GM20000 (cell line): ENCODE data around the gene EIF3CL.
"Not testable (repeated sequence)": the region's sequence is repeated elsewhere in the genome, so short reads cannot be mapped to it uniquely, and the experiment has no call there.

ENCODE experiments used
- DNase-seq: peaks from one replicate; pipeline ENCODE4 v3.0.0; 2012; ENCODE audit warnings: low spot score

The EIF3CL gene, protein sequence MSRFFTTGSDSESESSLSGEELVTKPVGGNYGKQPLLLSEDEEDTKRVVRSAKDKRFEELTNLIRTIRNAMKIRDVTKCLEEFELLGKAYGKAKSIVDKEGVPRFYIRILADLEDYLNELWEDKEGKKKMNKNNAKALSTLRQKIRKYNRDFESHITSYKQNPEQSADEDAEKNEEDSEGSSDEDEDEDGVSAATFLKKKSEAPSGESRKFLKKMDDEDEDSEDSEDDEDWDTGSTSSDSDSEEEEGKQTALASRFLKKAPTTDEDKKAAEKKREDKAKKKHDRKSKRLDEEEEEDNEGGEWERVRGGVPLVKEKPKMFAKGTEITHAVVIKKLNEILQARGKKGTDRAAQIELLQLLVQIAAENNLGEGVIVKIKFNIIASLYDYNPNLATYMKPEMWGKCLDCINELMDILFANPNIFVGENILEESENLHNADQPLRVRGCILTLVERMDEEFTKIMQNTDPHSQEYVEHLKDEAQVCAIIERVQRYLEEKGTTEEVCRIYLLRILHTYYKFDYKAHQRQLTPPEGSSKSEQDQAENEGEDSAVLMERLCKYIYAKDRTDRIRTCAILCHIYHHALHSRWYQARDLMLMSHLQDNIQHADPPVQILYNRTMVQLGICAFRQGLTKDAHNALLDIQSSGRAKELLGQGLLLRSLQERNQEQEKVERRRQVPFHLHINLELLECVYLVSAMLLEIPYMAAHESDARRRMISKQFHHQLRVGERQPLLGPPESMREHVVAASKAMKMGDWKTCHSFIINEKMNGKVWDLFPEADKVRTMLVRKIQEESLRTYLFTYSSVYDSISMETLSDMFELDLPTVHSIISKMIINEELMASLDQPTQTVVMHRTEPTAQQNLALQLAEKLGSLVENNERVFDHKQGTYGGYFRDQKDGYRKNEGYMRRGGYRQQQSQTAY

DNA sequence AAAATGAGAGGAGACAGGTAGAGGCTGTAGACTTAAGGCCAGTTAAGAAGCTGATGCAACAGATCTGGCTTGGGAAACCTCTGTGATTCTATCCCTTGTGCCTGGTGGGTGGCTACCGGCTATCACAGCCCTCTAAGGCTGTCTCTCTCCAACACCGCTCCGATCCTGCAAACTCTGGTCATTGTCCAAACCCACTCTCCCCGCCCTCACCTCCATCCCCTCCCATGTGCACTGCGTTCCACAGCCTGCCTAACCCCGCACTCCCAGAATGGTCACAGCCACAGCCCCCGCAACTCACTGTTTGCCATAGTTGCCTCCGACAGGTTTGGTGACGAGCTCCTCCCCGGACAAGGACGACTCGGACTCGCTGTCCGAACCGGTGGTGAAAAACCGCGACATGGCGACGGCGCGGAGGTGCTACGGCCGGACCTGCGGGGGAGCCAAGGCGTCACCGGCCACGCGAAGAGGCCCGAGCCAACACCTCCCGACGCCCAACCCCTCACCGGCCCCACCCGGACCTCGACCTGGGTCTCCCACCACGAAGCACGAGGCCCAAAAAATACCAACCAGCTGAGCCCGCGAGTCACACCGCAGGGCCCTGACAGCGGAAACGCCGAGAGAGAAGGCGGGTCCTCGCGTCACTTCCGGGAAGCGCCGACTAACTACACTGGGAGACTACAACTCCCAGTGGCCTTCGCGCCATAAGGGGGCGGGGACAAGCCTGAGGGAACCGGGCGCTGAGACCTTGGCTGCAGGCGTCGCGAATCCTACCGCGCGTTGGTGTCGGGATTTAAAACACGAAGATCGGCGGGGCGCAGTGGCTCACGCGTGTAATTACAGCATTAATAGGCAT is at the start of gene EIF3CL:
Gene EIF3CL, minus strand, starts transcription at position 622 of the 853 bp plus-strand sequence. Its CDS starts 223 bp downstream, at position 399.
- not testable (repeated sequence) for DNase-seq

GRCh38 chr16:28447081-28447480 is 43.4 kb upstream of the EIF3CL start:
- not testable (repeated sequence) for DNase-seq

DNA sequence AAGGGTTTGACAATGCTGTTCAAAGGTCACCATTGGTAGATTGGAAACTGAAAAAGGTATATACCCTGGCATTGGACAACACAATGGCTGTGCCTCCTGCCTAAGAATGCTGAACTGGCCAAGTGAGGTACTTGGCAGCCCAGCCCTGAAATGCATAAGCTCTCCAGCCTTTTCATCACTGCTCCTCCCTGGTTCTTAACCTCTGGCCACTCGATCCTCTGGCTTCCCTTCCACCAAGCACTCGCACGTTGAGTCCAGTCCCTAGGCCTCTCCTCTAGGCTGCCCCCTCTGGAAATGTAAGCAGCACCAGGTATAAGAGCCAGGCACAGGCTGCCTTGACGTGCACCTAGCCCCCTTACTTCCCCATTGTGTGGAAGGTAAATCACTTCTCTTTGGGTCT is 42.7 kb upstream of the EIF3CL start:
- not testable (repeated sequence) for DNase-seq

GRCh38 chr16:28443943-28444342 is 40.3 kb upstream of the EIF3CL start:
- not testable (repeated sequence) for DNase-seq

DNA sequence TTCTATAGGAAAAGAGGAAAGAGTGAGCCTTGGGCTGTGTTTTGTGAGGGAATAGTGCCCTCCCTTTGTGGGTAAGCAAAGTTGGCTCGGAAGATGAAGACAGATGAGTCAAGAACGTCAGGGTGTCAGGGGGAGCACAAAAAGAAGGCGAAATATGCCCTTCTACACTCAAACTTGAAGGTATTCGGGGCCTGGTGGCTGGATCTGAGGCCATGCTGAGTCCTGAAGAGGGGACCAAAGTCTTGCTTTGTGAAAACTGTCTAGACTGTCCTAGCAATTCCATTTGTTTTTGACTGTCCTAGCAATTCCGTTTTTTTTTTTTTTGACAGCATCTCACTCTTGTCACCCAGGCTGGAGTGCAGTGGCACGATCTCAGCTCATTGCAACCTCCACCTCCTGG is 35.3 kb upstream of the EIF3CL start:
- not testable (repeated sequence) for DNase-seq

DNA sequence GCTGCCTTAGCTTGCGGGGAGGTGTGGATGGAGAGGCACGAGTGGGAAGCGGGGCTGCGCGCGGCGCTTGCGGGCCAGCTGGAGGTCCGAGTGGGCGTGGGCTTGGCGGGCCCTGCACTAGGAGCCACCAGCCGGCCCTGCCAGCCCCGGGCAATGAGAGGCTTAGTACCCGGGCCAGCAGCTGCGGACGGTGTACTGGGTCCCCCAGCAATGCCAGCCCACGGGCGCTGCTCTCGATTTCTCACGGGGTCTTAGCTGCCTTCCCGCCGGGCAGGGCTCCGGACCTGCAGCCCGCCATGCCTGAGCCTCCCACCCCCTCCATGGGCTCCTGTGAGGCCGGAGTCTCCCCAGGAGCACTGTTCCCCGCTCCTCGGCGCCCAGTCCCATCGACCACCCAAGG is 31.7 kb upstream of the EIF3CL start:
- DNase-seq = not testable (repeated sequence)

- DNase-seq = not testable (repeated sequence)
These were observed 22.5 kb upstream of the EIF3CL start for GRCh38 chr16:28426060-28426680.

DNA sequence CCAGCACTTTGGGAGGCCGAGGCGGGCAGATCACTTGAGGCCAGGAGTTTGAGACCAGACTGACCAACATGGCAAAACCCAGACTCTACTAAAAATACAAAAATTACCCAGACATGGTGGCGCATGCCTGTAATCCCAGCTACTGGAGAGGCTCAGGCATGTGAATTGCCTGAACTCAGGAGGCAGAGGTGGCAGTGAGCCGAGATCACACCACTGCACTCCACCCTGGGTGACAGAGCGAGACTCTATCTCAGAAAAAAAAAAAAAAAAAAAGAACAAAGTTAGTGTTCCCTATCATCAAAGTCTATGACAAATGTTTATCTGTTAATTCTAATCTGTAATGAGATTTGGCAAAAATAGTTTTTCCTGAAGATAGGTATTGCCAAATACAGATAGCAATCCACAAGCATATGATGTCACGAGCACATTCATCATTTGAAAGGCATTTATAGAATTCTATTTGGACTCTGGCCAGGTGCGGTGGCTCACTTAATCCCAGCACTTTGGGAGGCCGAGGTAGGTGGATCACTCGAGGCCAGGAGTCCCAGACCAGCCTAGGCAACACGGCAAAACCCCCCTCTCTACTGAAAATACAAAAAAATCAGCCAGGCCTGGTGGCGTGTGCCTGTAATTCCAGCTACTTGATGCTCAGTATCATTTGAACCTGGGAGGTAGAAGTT is 17.6 kb upstream of the EIF3CL start:
- not testable (repeated sequence) for DNase-seq

GRCh38 chr16:28417033-28417432 is 13.4 kb upstream of the EIF3CL start:
- not testable (repeated sequence) for DNase-seq

GRCh38 chr16:28414530-28414929 is 10.9 kb upstream of the EIF3CL start:
- not testable (repeated sequence) for DNase-seq

DNA sequence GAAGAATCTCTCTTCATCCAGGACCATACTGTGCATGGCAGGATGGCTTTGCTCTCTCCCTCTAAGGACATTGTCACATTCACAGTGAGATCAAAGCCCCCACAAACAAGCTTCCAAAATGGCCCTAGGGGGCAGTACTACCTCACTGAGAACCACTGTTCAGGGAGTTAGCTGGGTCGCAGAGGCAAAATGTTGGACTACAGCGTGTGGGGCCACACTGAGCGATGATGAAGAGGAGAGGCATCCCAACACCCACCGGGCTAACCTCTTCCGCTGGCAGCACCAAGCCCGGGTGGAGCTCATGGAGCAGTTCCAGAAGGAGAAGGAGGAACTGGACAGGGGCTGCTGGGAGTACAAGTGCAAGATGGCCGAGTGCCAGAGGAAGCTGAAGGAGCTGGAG is 9.9 kb upstream of the EIF3CL start:
- DNase-seq = not testable (repeated sequence)

GRCh38 chr16:28392054-28392453 is 11.6 kb downstream of the EIF3CL start:
- not testable (repeated sequence) for DNase-seq

- not testable (repeated sequence) for DNase-seq
These were observed 21.3 kb downstream of the EIF3CL start for GRCh38 chr16:28382177-28382867.

GRCh38 chr16:28377822-28378221 is 25.8 kb downstream of the EIF3CL start:
- not testable (repeated sequence) for DNase-seq

- DNase-seq = not testable (repeated sequence)
These were observed 26.5 kb downstream of the EIF3CL start for GRCh38 chr16:28377108-28377625.

- not testable (repeated sequence) for DNase-seq
These were observed 28.5 kb downstream of the EIF3CL start for GRCh38 chr16:28375115-28375514.

- DNase-seq = not testable (repeated sequence)
These were observed 29.4 kb downstream of the EIF3CL start for GRCh38 chr16:28374281-28374680.

- DNase-seq = not testable (repeated sequence)
These were observed 35.7 kb downstream of the EIF3CL start for GRCh38 chr16:28367926-28368325.
